Spleen (tissue), 7 donors: ENCODE data around the gene MALT1.

ENCODE experiments used
- CTCF ChIP-seq, 11 experiments: fragments of 200-600 bp in 7 of 11; fragments of 450-650 bp in 4 of 11; sonication (generic) in 4 of 11; IDR thresholded peaks in 8 of 11; conservative IDR thresholded peaks in 3 of 11; 1 replicate in 7 of 11; 2 replicates in 4 of 11; pipeline versions ENCODE4 v1.4.0 to v1.8.0; 2016 to 2021; ENCODE audit warnings: antibody characterized with exemption in 11 of 11, inconsistent platforms in 4 of 11, mild to moderate bottlenecking in 1 of 11
- POLR2A ChIP-seq, 3 donors: fragments of 450-650 bp; IDR thresholded peaks; one replicate each; pipeline ENCODE4 v1.5.1; 2017; ENCODE audit warnings: antibody characterized with exemption in 3 of 3, mild to moderate bottlenecking in 1 of 3
- POLR2AphosphoS5 ChIP-seq, 3 donors: sonication (generic); formaldehyde crosslinking; IDR thresholded peaks; one replicate each; pipeline ENCODE4 v1.5.1; 2017; ENCODE audit warnings: antibody characterized with exemption in 3 of 3
- donor health status: DM: no; HTN: no; CAD: no; lungs with moderate emphysema.
- donor health status: DM: no; HTN: no; CAD: no.
- donor health status: DM: no; HTN: no; CAD: no.

GRCh38 chr18:58784601-58785137 is 113.4 kb downstream of the MALT1 start:
- TF ChIP-seq CTCF (IDR thresholded peaks at IDR 0.05 in 8 of 11, conservative IDR thresholded peaks at IDR 0.05 in 3 of 11) (no peak), POLR2AphosphoS5 (IDR thresholded peaks at IDR 0.05) (no peak), POLR2A (IDR thresholded peaks at IDR 0.05) (no peak)
